Measurements from ENCODE around the gene CLEC16A. TPM values are rescaled to one million over a fixed set of nuclear protein-coding genes. Genes with fewer than 3 reads are reported as not detected.

Gene CLEC16A
- total RNA-seq, 1 donor from 2014 or later, result 57.6 TPM

DNA sequence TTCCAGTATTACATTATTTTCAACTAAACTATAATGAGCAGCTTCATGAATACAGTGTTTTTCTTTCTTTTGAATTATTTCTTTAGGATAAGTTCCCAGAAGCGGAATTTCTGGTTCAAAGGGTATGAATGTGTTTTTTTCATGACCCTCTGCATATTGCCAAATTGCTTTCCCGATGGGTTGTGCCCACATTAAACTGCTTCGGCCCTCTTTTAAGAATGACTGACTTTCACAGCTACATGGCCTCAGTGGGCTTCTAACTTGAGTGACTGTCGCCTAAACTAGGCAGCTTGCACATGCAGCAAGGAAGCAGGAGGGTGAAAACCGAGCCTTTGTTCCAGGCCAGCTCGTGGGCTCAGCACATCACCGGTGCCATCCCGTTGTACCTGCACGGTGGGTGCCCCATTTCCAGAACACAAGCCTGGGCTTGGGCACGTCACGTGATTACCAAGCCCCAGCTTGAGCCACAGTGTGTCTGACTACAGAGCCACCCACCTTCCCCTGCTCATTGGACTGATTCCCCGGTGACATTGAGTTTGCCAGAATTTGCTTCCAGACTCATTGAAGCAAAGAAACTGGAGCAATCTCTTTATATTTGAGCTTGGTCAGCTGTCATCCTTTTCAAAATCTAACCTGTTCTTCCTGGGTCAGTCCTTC, 112.8 kb downstream of the CLEC16A start:
- Mint-ChIP-seq H3K27me3 (no peaks in the 10 kb centered on the region), H3K36me3 (ENCODE audit: low read depth) (peaks cover 73% of the 10 kb centered on the region), H3K27ac (no peak overlapping the region), H3K4me3 (no peak overlapping the region), H3K4me1 (peaks cover 15% of the 10 kb centered on the region), H3K9me3 (no peaks in the 10 kb centered on the region)
- no peak for DNase-seq
- ATAC-seq (ENCODE audit: low read depth), result no peak
- POLR2A ChIA-PET, result no interaction called here
- TF ChIP-seq, protein P1, sequence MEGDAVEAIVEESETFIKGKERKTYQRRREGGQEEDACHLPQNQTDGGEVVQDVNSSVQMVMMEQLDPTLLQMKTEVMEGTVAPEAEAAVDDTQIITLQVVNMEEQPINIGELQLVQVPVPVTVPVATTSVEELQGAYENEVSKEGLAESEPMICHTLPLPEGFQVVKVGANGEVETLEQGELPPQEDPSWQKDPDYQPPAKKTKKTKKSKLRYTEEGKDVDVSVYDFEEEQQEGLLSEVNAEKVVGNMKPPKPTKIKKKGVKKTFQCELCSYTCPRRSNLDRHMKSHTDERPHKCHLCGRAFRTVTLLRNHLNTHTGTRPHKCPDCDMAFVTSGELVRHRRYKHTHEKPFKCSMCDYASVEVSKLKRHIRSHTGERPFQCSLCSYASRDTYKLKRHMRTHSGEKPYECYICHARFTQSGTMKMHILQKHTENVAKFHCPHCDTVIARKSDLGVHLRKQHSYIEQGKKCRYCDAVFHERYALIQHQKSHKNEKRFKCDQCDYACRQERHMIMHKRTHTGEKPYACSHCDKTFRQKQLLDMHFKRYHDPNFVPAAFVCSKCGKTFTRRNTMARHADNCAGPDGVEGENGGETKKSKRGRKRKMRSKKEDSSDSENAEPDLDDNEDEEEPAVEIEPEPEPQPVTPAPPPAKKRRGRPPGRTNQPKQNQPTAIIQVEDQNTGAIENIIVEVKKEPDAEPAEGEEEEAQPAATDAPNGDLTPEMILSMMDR (IDR thresholded peaks at IDR 0.05), result no peak
- intact Hi-C loops (cut with micrococcal nuclease), result loop anchor here (10.0 kb wide), 1 partner anchor 48 kb away; no protein-coding TSS in a partner anchor
- CTCF ChIA-PET, result interaction anchor here (1.3 kb wide), 1 partner anchor 103 kb away, joined by 3 read pairs; no protein-coding TSS in a partner anchor

DNA sequence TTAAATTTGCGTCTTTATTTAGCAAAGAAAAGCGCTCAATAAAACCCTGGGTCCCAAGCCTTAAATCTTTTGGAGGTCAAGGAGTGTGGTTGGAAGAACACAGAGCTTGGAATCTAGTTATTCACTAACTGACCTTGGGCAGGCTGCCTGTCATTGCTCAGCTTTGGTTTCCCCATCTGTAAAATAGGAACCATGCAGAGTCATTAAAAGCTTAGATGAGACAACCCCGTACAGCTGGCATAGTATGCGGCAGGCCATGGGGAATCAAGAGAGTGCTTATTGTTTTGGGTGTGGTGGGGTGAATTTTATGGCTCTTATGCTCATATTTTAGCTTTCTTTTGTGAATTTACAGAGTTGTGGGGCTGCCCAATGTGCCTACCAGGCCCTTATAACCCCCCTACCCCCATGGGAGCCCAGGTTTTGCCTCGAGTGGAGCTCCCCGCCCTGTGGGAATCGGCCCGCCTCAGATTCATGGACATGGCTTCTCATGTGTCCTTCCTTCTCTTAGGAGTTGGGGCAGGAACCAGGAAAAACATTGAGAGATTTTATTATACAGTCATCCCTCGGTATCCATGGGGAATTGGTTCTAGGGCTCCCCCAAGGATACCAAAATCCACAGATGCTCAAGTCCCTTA, 113.5 kb downstream of the CLEC16A start:
- ChIA-PET CTCF (interaction anchor here (1.3 kb wide), 1 partner anchor 104 kb away, joined by 3 read pairs; no protein-coding TSS in a partner anchor), POLR2A (interaction anchor here (0.6 kb wide), 1 partner anchor 14 kb away, joined by 8 read pairs; no protein-coding TSS in a partner anchor)
- DNase-seq, result no peak
- no peak overlapping the region for H3K27ac Mint-ChIP-seq
- H3K4me3 Mint-ChIP-seq, result no peak overlapping the region
- ATAC-seq (ENCODE audit: low read depth), result no peak
- TF ChIP-seq, protein P1 (IDR thresholded peaks at IDR 0.05), result no peak
- H3K36me3 Mint-ChIP-seq (ENCODE audit: low read depth), result peaks cover 73% of the 10 kb centered on the region
- H3K9me3 Mint-ChIP-seq, result no peaks in the 10 kb centered on the region
- peaks cover 8% of the 10 kb centered on the region for H3K4me1 Mint-ChIP-seq
- no peaks in the 10 kb centered on the region for H3K27me3 Mint-ChIP-seq
- intact Hi-C loops (cut with micrococcal nuclease), result loop anchor here (10.0 kb wide), 1 partner anchor 47 kb away; no protein-coding TSS in a partner anchor

- Mint-ChIP-seq H3K4me3 (no peak overlapping the region), H3K9me3 (no peaks in the 10 kb centered on the region), H3K4me1 (peaks cover 5% of the 10 kb centered on the region), H3K27me3 (no peaks in the 10 kb centered on the region), H3K27ac (no peak overlapping the region), H3K36me3 (ENCODE audit: low read depth) (peaks cover 75% of the 10 kb centered on the region)
- TF ChIP-seq, protein P1 (IDR thresholded peaks at IDR 0.05), result no peak
- no peak for DNase-seq
- no peak for ATAC-seq (ENCODE audit: low read depth)
- intact Hi-C loops (cut with micrococcal nuclease), result loop anchor here (10.0 kb wide), 1 partner anchor 46 kb away; no protein-coding TSS in a partner anchor
- ChIA-PET CTCF (no interaction called here), POLR2A (interaction anchor here (0.6 to 1.1 kb wide), 3 partner anchors 8 to 296 kb away, joined by 3 to 10 read pairs (median 4); no protein-coding TSS in a partner anchor)
Measured at GRCh38 chr16:11058832-11059231, 114.5 kb downstream of the CLEC16A start.

GRCh38 chr16:11059588-11059987, 115.2 kb downstream of the CLEC16A start:
- CTCF ChIA-PET, result no interaction called here
- peaks cover 78% of the 10 kb centered on the region for H3K36me3 Mint-ChIP-seq (ENCODE audit: low read depth)

More at GRCh38 chr16:11059588-11059987, 115.2 kb downstream of the CLEC16A start:
- H3K27ac Mint-ChIP-seq, result no peak overlapping the region
- H3K4me3 Mint-ChIP-seq, result no peak overlapping the region
- peaks cover 5% of the 10 kb centered on the region for H3K4me1 Mint-ChIP-seq
- no peak for DNase-seq
- ATAC-seq (ENCODE audit: low read depth), result no peak
- no peaks in the 10 kb centered on the region for H3K9me3 Mint-ChIP-seq
- TF ChIP-seq, protein P1 (IDR thresholded peaks at IDR 0.05), result no peak
- POLR2A ChIA-PET, result interaction anchor here (0.6 to 1.1 kb wide), 2 partner anchors 8 to 295 kb away, joined by 4 to 10 read pairs; no protein-coding TSS in a partner anchor
- intact Hi-C loops (cut with micrococcal nuclease), result loop anchor here (10.0 kb wide), 1 partner anchor 45 kb away; no protein-coding TSS in a partner anchor
- H3K27me3 Mint-ChIP-seq, result no peaks in the 10 kb centered on the region
